ENCODE data around the gene ASCL2.

Gene ASCL2

GRCh38 chr11:2309251-2310072 is 39.1 kb upstream of the ASCL2 start:
- no peak overlapping the region for H3K27ac ChIP-seq
- no peak for DNase-seq (ENCODE audit: low read depth, low spot score)

GRCh38 chr11:2308713-2309112 is 38.3 kb upstream of the ASCL2 start:
- DNase-seq (ENCODE audit: low read depth, low spot score): no peak
- no peak overlapping the region for H3K27ac ChIP-seq

- no peak for DNase-seq (ENCODE audit: low read depth, low spot score)
- H3K27ac ChIP-seq: no peak overlapping the region
Observed at GRCh38 chr11:2307501-2308331, 37.3 kb upstream of the ASCL2 start.

GRCh38 chr11:2306877-2307500 is 36.6 kb upstream of the ASCL2 start:
- H3K27ac ChIP-seq: no peak overlapping the region
- DNase-seq (ENCODE audit: low read depth, low spot score): no peak

GRCh38 chr11:2306452-2306823 is 36.0 kb upstream of the ASCL2 start:
- no peak for DNase-seq (ENCODE audit: low read depth, low spot score)
- H3K27ac ChIP-seq: no peak overlapping the region

GRCh38 chr11:2305788-2306451 is 35.5 kb upstream of the ASCL2 start:
- no peak overlapping the region for H3K27ac ChIP-seq
- DNase-seq (ENCODE audit: low read depth, low spot score): no peak

GRCh38 chr11:2305140-2305778 is 34.9 kb upstream of the ASCL2 start:
- no peak overlapping the region for H3K27ac ChIP-seq
- DNase-seq (ENCODE audit: low read depth, low spot score): no peak

GRCh38 chr11:2304506-2305139 is 34.2 kb upstream of the ASCL2 start:
- no peak for DNase-seq (ENCODE audit: low read depth, low spot score)
- no peak overlapping the region for H3K27ac ChIP-seq

GRCh38 chr11:2303627-2304505 is 33.5 kb upstream of the ASCL2 start:
- no peak overlapping the region for H3K27ac ChIP-seq
- DNase-seq (ENCODE audit: low read depth, low spot score): no peak

GRCh38 chr11:2302896-2303626 is 32.7 kb upstream of the ASCL2 start:
- no peak overlapping the region for H3K27ac ChIP-seq

GRCh38 chr11:2302306-2302895 is 32.0 kb upstream of the ASCL2 start:
- DNase-seq (ENCODE audit: low read depth, low spot score): no peak
- H3K27ac ChIP-seq: no peak overlapping the region

More at GRCh38 chr11:2302896-2303626, 32.7 kb upstream of the ASCL2 start:
- DNase-seq (ENCODE audit: low read depth, low spot score): no peak

GRCh38 chr11:2301631-2302305 is 31.4 kb upstream of the ASCL2 start, which contains the start of the genes C11orf21 and TSPAN32:
C11orf21 (minus strand) TSS chr11:2301918; CDS start chr11:2301808, 110 bp downstream.
TSPAN32 (plus strand) TSS chr11:2302013; CDS start chr11:2302150, 137 bp downstream.
- H3K27ac ChIP-seq: no peak within 1 kb of the TSS
- DNase-seq (ENCODE audit: low read depth, low spot score): no peak

GRCh38 chr11:2300936-2301630 is 30.7 kb upstream of the ASCL2 start:
- no peak for DNase-seq (ENCODE audit: low read depth, low spot score)
- H3K27ac ChIP-seq: no peak overlapping the region

- no peak overlapping the region for H3K27ac ChIP-seq
- no peak for DNase-seq (ENCODE audit: low read depth, low spot score)
Observed at GRCh38 chr11:2300290-2300935, 30.0 kb upstream of the ASCL2 start.

- no peak overlapping the region for H3K27ac ChIP-seq
Observed at GRCh38 chr11:2299773-2300172, 29.4 kb upstream of the ASCL2 start.

More at GRCh38 chr11:2299773-2300172, 29.4 kb upstream of the ASCL2 start:
- no peak for DNase-seq (ENCODE audit: low read depth, low spot score)

Data from epithelial cell of prostate (primary cell).